ENCODE results near the gene SEPTIN1. TPM values are rescaled to one million over a fixed set of nuclear protein-coding genes. Genes with fewer than 3 reads are reported as not detected.
A peak's percentile ranks its signal among the peaks of the same experiment; 100 is the strongest.

SEPTIN1 gene
- total RNA-seq, 1 donor from 2014 or later, result 2.0 TPM

GRCh38 chr16:30378236-30379157, 3.9 kb downstream of the SEPTIN1 start:
- Mint-ChIP-seq H3K27ac (ENCODE audit: unreplicated experiment) (peak overlapping the region; percentile 100), H3K9me3 (ENCODE audit: unreplicated experiment) (no peaks in the 10 kb centered on the region), H3K4me1 (ENCODE audit: unreplicated experiment) (peaks cover 30% of the 10 kb centered on the region), H3K27me3 (ENCODE audit: unreplicated experiment) (no peaks in the 10 kb centered on the region), H3K4me3 (ENCODE audit: unreplicated experiment) (peak overlapping the region; percentile 98), H3K36me3 (ENCODE audit: unreplicated experiment) (no peaks in the 10 kb centered on the region)
- peak; percentile 32 for TF ChIP-seq CTCF (IDR thresholded peaks at IDR 0.05)
- peak; percentile 100 for DNase-seq (ENCODE audit: extremely low spot score, unreplicated experiment)

- Mint-ChIP-seq H3K27ac (ENCODE audit: unreplicated experiment) (peak overlapping the region; percentile 100), H3K4me1 (ENCODE audit: unreplicated experiment) (peaks cover 30% of the 10 kb centered on the region), H3K27me3 (ENCODE audit: unreplicated experiment) (no peaks in the 10 kb centered on the region), H3K4me3 (ENCODE audit: unreplicated experiment) (peak overlapping the region; percentile 98), H3K36me3 (ENCODE audit: unreplicated experiment) (no peaks in the 10 kb centered on the region), H3K9me3 (ENCODE audit: unreplicated experiment) (no peaks in the 10 kb centered on the region)
- no peak for TF ChIP-seq CTCF (IDR thresholded peaks at IDR 0.05)
- DNase-seq (ENCODE audit: extremely low spot score, unreplicated experiment), result no peak
These were observed 4.5 kb downstream of the SEPTIN1 start for GRCh38 chr16:30377812-30378235.

- Mint-ChIP-seq H3K27ac (ENCODE audit: unreplicated experiment) (peak overlapping the region; percentile 100), H3K36me3 (ENCODE audit: unreplicated experiment) (no peaks in the 10 kb centered on the region), H3K4me3 (ENCODE audit: unreplicated experiment) (peak overlapping the region; percentile 98), H3K9me3 (ENCODE audit: unreplicated experiment) (no peaks in the 10 kb centered on the region), H3K27me3 (ENCODE audit: unreplicated experiment) (no peaks in the 10 kb centered on the region), H3K4me1 (ENCODE audit: unreplicated experiment) (peaks cover 30% of the 10 kb centered on the region)
- no peak for DNase-seq (ENCODE audit: extremely low spot score, unreplicated experiment)
- no peak for TF ChIP-seq CTCF (IDR thresholded peaks at IDR 0.05)
These were observed 5.1 kb downstream of the SEPTIN1 start for GRCh38 chr16:30377050-30377811.

- Mint-ChIP-seq H3K4me3 (ENCODE audit: unreplicated experiment) (no peak overlapping the region), H3K27me3 (ENCODE audit: unreplicated experiment) (no peaks in the 10 kb centered on the region), H3K4me1 (ENCODE audit: unreplicated experiment) (peaks cover 33% of the 10 kb centered on the region), H3K36me3 (ENCODE audit: unreplicated experiment) (no peaks in the 10 kb centered on the region), H3K9me3 (ENCODE audit: unreplicated experiment) (no peaks in the 10 kb centered on the region), H3K27ac (ENCODE audit: unreplicated experiment) (no peak overlapping the region)
- no peak for DNase-seq (ENCODE audit: extremely low spot score, unreplicated experiment)
- no peak for TF ChIP-seq CTCF (IDR thresholded peaks at IDR 0.05)
These were observed 5.9 kb downstream of the SEPTIN1 start for GRCh38 chr16:30376461-30376902.

- no peaks in the 10 kb centered on the region for H3K36me3 Mint-ChIP-seq (ENCODE audit: unreplicated experiment)
- H3K27ac Mint-ChIP-seq (ENCODE audit: unreplicated experiment), result no peak overlapping the region
- no peak overlapping the region for H3K4me3 Mint-ChIP-seq (ENCODE audit: unreplicated experiment)
- H3K9me3 Mint-ChIP-seq (ENCODE audit: unreplicated experiment), result no peaks in the 10 kb centered on the region
- H3K27me3 Mint-ChIP-seq (ENCODE audit: unreplicated experiment), result no peaks in the 10 kb centered on the region
- DNase-seq (ENCODE audit: extremely low spot score, unreplicated experiment), result no peak
- TF ChIP-seq CTCF (IDR thresholded peaks at IDR 0.05), result no peak
- peaks cover 38% of the 10 kb centered on the region for H3K4me1 Mint-ChIP-seq (ENCODE audit: unreplicated experiment)
These were observed 6.5 kb downstream of the SEPTIN1 start for GRCh38 chr16:30375864-30376263.

All from osteocyte (in vitro differentiated cells).